Measurements from ENCODE around the gene MAP3K10.

The MAP3K10 gene

DNA sequence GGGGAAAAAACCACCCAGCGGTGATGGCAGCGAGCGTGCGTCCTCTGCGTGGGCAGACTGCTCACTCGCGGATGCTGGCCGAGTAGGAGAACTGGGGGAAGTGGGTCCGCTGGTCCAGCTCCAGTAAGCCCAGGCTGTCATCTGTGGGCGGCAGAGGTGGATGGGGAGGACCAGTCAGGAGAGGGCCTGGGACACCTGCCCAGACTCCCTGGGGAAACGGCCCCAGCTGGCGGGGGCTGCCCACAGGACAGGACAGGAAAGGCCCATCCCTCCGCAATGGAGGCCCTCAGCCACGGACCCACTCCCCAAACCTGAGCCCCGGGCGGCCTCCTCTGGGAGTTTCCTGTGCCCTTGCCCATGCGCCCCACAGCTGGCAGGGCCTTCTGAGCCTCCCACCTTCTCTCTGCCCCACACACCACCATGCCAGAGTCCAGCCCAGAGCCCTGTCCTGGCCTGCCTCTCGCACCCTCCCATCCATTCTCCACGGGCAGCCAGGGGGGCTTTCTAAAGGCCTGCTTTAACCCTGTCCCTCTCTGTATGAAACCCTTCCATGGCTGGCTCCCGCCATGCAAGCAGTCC, 42.7 kb downstream of the MAP3K10 start:
- DNase-seq (ENCODE audit: low read depth, low spot score) = no peak
- TF ChIP-seq, protein P1, sequence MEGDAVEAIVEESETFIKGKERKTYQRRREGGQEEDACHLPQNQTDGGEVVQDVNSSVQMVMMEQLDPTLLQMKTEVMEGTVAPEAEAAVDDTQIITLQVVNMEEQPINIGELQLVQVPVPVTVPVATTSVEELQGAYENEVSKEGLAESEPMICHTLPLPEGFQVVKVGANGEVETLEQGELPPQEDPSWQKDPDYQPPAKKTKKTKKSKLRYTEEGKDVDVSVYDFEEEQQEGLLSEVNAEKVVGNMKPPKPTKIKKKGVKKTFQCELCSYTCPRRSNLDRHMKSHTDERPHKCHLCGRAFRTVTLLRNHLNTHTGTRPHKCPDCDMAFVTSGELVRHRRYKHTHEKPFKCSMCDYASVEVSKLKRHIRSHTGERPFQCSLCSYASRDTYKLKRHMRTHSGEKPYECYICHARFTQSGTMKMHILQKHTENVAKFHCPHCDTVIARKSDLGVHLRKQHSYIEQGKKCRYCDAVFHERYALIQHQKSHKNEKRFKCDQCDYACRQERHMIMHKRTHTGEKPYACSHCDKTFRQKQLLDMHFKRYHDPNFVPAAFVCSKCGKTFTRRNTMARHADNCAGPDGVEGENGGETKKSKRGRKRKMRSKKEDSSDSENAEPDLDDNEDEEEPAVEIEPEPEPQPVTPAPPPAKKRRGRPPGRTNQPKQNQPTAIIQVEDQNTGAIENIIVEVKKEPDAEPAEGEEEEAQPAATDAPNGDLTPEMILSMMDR (IDR thresholded peaks at IDR 0.05; ENCODE audit: low read depth, low read length) = no peak
- no peak overlapping the region for H3K4me3 ChIP-seq (ENCODE audit: low read depth, low read length)
- in situ Hi-C loops (cut with HindIII; ENCODE audit: low sequenced_read_pairs) = no loop called here

DNA sequence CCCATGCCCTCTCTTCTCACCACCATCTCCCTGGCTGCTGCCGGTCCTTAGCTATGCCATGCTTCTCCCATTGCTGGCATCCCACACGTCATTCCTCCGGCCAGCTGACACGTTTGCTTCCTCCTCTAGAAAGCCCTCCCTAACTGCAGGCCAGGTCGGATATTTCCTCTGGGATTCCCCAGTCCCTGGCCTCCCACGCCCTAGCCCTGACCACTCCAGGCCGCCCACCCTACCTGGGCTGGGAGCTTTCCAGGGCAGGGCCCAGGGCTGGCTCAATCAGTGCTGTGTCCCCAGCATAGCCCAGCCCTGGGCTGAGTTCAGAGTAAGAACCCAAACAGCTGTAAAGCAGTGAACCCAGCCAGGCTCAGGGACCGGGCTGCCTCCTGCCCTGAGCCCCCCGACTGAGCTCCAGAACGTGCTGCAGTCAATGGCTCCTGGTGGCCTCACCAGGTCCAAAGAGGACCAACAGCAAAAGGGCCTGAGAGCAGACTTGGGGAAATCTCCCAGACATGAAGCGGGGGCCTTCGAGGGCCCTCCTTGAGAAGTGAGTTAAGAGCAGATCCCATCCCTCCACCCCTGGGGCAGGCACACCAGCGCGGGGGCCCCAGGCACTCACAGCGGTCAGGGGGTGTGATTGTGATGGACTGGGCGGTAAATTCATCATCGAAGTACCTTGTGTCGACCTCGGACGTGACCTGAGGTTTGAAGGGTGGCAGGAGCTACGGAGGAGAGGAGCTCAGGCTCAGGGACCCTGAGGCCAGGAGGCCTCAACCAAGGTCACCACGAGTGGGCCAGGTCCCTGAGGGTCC, 43.4 kb downstream of the MAP3K10 start:
- in situ Hi-C loops (cut with HindIII; ENCODE audit: low sequenced_read_pairs) = no loop called here
- TF ChIP-seq, protein P1 (IDR thresholded peaks at IDR 0.05; ENCODE audit: low read depth, low read length) = no peak
- no peak overlapping the region for H3K4me3 ChIP-seq (ENCODE audit: low read depth, low read length)
- no peak for DNase-seq (ENCODE audit: low read depth, low spot score)

DNA sequence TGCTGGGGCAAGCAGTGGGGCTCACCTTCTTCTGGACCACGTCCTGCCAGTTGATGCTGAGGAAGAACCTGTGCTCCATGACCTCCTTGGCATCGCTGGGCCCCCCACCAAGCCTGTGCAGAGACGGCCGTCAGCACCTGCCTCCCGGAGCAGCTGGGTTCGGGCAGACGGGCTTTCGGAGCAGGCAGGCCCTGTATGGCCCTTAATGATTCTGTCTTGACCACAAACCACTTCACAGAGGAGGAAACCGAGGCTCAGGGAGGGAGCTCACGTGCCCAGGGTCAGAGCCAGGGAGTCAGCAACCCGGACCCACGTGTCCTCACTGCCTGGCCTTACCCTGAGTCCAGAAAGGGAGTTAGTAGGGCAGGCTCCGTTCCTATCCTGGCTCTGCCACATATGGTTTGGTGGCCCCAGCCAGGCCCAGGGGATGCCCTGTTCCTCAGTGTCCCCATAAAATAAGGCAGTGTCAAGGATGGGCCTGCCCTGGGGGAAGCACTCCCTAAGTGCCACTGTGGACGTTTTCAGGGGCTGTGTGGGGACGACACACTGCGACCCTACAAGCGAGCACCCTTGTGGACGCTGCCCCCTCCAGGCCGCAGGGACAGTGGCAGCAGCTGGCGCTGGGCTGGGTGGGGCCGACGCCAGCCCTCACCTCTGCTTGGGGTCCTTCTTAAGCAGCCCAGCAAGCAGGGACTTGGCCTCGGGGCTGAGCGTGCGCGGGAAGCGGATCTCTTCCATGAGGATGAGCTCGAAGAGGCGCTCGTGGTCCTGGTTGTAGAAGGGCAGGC, 44.2 kb downstream of the MAP3K10 start:
- no peak for DNase-seq (ENCODE audit: low read depth, low spot score)
- in situ Hi-C loops (cut with HindIII; ENCODE audit: low sequenced_read_pairs) = no loop called here
- no peak overlapping the region for H3K4me3 ChIP-seq (ENCODE audit: low read depth, low read length)
- TF ChIP-seq, protein P1 (IDR thresholded peaks at IDR 0.05; ENCODE audit: low read depth, low read length) = peak; percentile 19

DNA sequence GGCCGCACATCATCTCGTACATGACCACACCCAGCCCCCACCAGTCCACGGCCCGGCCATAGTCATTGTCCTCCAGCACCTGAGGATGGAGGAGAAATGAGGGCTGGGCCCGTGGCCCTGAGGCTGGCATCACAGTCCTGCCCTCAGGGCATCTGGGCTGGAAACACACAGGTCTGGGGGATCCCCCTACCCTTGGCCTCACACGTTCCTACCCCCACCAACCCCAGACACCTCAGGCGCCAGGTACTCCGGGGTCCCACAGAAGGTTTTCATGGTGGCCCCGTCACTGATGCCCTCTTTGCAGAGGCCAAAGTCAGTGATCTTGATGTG, 44.8 kb downstream of the MAP3K10 start:
- no peak for DNase-seq (ENCODE audit: low read depth, low spot score)
- TF ChIP-seq, protein P1 (IDR thresholded peaks at IDR 0.05; ENCODE audit: low read depth, low read length) = no peak

DNA sequence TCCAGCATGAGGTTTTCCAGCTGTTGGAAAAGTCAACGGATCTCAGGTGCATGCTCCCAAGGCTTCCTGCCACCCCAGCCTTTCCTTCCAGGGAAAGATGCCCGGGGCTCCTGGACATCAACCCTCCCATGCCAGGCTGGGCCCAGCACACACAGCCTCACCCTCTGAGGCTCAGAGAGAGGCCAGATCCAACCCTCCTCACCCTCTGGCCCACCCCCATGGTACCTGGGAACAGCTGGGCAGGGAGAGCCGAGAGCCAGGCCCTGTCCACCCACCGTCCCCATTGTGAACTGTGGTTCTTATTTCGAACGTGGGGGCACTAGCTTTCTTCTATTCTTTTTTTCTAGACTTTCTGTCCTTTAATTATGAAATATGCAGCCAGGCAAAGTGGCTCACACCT, 45.1 kb downstream of the MAP3K10 start:
- in situ Hi-C loops (cut with HindIII; ENCODE audit: low sequenced_read_pairs) = no loop called here
- TF ChIP-seq, protein P1 (IDR thresholded peaks at IDR 0.05; ENCODE audit: low read depth, low read length) = no peak
- no peak overlapping the region for H3K4me3 ChIP-seq (ENCODE audit: low read depth, low read length)
- DNase-seq (ENCODE audit: low read depth, low spot score) = no peak

More for the DNA sequence above, 44.8 kb downstream of the MAP3K10 start:
- in situ Hi-C loops (cut with HindIII; ENCODE audit: low sequenced_read_pairs) = no loop called here
- H3K4me3 ChIP-seq (ENCODE audit: low read depth, low read length) = no peak overlapping the region

DNA sequence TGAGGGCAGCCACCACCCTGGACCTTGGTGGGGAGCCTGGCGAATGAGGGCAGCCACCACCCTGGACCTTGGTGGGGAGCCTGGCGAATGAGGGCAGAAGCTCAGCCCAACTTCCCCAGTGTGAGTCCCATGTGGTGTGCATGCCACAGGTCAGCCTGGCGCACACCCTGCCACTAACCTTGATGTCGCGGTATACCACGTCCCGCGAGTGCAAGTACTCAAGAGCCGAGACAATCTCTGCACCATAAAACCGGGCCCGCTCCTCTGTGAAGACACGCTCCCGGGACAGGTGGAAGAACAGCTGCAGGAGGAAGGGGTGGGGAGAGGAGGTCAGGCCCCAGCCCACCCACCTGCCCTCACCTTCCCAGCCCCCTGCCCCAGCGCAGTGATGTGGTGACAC, 46.6 kb downstream of the MAP3K10 start:
- TF ChIP-seq, protein P1 (IDR thresholded peaks at IDR 0.05; ENCODE audit: low read depth, low read length) = no peak
- no peak for DNase-seq (ENCODE audit: low read depth, low spot score)
- H3K4me3 ChIP-seq (ENCODE audit: low read depth, low read length) = no peak overlapping the region
- in situ Hi-C loops (cut with HindIII; ENCODE audit: low sequenced_read_pairs) = no loop called here

All from astrocyte of the spinal cord (primary cell).